Hepatocyte (in vitro differentiated cells): ENCODE measurements around the gene C16orf87.

ENCODE experiments used
- EZH2 ChIP-seq: fragments of 200-600 bp; sonication (generic); IDR thresholded peaks from 2 replicates; pipeline ENCODE4 v1.6.1; 2016; ENCODE audit warnings: antibody characterized with exemption, mild to moderate bottlenecking, borderline replicate concordance
- EZH2phosphoT487 ChIP-seq: fragments of 200-600 bp; sonication (generic); IDR thresholded peaks from one replicate; pipeline ENCODE4 v1.6.1; 2018; ENCODE audit warnings: antibody characterized with exemption, mild to moderate bottlenecking, low read depth, moderate library complexity; ENCODE audit not compliant: unreplicated experiment, severe bottlenecking
- TF ChIP-seq, protein P1 (sequence below): fragments of 200-600 bp; sonication (generic); IDR thresholded peaks from 2 replicates; pipeline ENCODE4 v1.5.1; 2016; ENCODE audit warnings: antibody characterized with exemption, mild to moderate bottlenecking; ENCODE audit not compliant: poor library complexity

- TF ChIP-seq, protein P1, sequence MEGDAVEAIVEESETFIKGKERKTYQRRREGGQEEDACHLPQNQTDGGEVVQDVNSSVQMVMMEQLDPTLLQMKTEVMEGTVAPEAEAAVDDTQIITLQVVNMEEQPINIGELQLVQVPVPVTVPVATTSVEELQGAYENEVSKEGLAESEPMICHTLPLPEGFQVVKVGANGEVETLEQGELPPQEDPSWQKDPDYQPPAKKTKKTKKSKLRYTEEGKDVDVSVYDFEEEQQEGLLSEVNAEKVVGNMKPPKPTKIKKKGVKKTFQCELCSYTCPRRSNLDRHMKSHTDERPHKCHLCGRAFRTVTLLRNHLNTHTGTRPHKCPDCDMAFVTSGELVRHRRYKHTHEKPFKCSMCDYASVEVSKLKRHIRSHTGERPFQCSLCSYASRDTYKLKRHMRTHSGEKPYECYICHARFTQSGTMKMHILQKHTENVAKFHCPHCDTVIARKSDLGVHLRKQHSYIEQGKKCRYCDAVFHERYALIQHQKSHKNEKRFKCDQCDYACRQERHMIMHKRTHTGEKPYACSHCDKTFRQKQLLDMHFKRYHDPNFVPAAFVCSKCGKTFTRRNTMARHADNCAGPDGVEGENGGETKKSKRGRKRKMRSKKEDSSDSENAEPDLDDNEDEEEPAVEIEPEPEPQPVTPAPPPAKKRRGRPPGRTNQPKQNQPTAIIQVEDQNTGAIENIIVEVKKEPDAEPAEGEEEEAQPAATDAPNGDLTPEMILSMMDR = no peak
- no peak for TF ChIP-seq EZH2
- TF ChIP-seq EZH2phosphoT487 = no peak
These were observed 42.0 kb downstream of the C16orf87 start for GRCh38 chr16:46788891-46789474.
